Endothelial cell (in vitro differentiated cells): Measurements from ENCODE around the gene SNX14. TPM values are rescaled to one million over a fixed set of nuclear protein-coding genes. Genes with fewer than 3 reads are reported as not detected.

Experiments used
- DNase-seq: peaks from one replicate; pipeline ENCODE4 v3.0.0; 2021; ENCODE audit warnings: low spot score
- H3K27ac Mint-ChIP-seq: one replicate; pipeline ENCODE4 v1.8.0; 2021; ENCODE audit warnings: mixed read lengths, inconsistent platforms; ENCODE audit not compliant: unreplicated experiment
- H3K27me3 Mint-ChIP-seq: one replicate; pipeline ENCODE4 v1.8.0; 2021; ENCODE audit warnings: mild to moderate bottlenecking, moderate library complexity, mixed read lengths, inconsistent platforms; ENCODE audit not compliant: unreplicated experiment
- H3K36me3 Mint-ChIP-seq: one replicate; pipeline ENCODE4 v1.8.0; 2021; ENCODE audit warnings: mild to moderate bottlenecking, low read depth, mixed read lengths, inconsistent platforms; ENCODE audit not compliant: unreplicated experiment
- H3K4me1 Mint-ChIP-seq: one replicate; pipeline ENCODE4 v1.8.0; 2021; ENCODE audit warnings: mild to moderate bottlenecking, mixed read lengths, inconsistent platforms; ENCODE audit not compliant: unreplicated experiment
- H3K4me3 Mint-ChIP-seq: one replicate; pipeline ENCODE4 v1.8.0; 2021; ENCODE audit warnings: mild to moderate bottlenecking, mixed read lengths, inconsistent platforms; ENCODE audit not compliant: unreplicated experiment
- H3K9me3 Mint-ChIP-seq: one replicate; pipeline ENCODE4 v1.8.0; 2021; ENCODE audit warnings: mixed read lengths, inconsistent platforms; ENCODE audit not compliant: unreplicated experiment
- long read RNA-seq: library from polyadenylated mRNA; unstranded; transcript quantifications from one replicate; pipeline ENCODE4 v2.0.0, GENCODE V29; 2020; ENCODE audit not compliant: unreplicated experiment
- total RNA-seq: library from RNA; stranded (reverse); fragmentation: NEBNext Ultra II Directional; extraction: Animal tissue kit (Norgen Biotek cat#: 25700); gene quantifications from one replicate; pipeline ENCODE4 v1.2.1, GENCODE V29; 2021; ENCODE audit not compliant: unreplicated experiment
- TF ChIP-seq, protein P1 (sequence below): fragments of 200-600 bp; sonication (generic); IDR thresholded peaks from one replicate; pipeline ENCODE4 v1.5.0; 2021; ENCODE audit warnings: antibody characterized with exemption; ENCODE audit not compliant: unreplicated experiment

The SNX14 gene, protein sequence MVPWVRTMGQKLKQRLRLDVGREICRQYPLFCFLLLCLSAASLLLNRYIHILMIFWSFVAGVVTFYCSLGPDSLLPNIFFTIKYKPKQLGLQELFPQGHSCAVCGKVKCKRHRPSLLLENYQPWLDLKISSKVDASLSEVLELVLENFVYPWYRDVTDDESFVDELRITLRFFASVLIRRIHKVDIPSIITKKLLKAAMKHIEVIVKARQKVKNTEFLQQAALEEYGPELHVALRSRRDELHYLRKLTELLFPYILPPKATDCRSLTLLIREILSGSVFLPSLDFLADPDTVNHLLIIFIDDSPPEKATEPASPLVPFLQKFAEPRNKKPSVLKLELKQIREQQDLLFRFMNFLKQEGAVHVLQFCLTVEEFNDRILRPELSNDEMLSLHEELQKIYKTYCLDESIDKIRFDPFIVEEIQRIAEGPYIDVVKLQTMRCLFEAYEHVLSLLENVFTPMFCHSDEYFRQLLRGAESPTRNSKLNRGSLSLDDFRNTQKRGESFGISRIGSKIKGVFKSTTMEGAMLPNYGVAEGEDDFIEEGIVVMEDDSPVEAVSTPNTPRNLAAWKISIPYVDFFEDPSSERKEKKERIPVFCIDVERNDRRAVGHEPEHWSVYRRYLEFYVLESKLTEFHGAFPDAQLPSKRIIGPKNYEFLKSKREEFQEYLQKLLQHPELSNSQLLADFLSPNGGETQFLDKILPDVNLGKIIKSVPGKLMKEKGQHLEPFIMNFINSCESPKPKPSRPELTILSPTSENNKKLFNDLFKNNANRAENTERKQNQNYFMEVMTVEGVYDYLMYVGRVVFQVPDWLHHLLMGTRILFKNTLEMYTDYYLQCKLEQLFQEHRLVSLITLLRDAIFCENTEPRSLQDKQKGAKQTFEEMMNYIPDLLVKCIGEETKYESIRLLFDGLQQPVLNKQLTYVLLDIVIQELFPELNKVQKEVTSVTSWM
- total RNA-seq, result 121 TPM
- long read RNA-seq, transcript SNX14-201 (29 exons, 3,486 nt), result major isoform, 15 of 35 reads
- long read RNA-seq, partial matches to known transcripts, result 8 of 35 reads
- long read RNA-seq, other reads (novel, unspliced or antisense), result 9 of 35 reads

DNA sequence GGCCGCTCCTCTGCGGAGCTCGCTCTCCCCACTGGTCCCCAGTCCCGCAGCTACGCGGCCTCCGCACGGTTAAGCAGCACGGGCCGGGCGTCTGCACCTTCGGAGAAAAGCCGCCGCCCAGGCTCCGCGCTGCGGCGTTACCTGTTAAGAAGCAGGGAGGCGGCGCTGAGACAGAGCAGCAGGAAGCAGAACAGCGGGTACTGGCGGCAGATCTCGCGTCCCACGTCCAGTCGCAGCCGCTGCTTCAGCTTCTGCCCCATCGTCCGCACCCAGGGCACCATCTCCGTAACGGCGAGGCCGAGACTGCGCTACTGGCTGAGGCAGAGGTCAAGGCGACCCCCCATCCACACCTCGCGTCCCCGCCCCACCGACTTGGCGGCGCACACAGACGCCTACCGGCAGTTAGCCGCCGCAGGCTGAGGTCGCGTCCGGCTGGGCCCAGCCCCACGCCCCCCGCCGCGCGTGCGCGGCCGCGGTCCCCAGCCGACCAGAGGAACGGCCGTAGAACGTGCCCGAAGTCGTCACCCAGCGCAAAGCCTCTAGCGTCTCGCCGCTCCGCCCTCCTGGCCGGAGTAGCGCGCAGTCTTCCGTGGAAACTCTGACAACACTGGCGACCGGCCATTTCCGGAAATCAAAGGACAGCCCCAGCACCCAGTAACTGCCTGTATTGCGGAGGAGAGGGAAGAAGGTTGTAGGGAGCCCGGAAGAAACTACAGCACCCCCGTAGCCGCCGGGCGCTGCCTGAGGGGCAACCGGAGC is at the start of gene SNX14:
Gene SNX14 (minus strand): TSS at position 421 of the 759 bp plus-strand sequence. CDS start 140 bp downstream, at position 281.
- H3K27me3 Mint-ChIP-seq, result peaks cover 8% of the 10 kb centered on the region
- H3K36me3 Mint-ChIP-seq, result peaks cover 3% of the 10 kb centered on the region
- peak; percentile 89 for DNase-seq

GRCh38 chr6:85642774-85643536 is 49.3 kb upstream of the SNX14 start, which contains the start of gene SYNCRIP:
Gene SYNCRIP (minus strand): TSS chr6:85642886. CDS start chr6:85641439, 1,447 bp downstream.
- TF ChIP-seq, protein P1, sequence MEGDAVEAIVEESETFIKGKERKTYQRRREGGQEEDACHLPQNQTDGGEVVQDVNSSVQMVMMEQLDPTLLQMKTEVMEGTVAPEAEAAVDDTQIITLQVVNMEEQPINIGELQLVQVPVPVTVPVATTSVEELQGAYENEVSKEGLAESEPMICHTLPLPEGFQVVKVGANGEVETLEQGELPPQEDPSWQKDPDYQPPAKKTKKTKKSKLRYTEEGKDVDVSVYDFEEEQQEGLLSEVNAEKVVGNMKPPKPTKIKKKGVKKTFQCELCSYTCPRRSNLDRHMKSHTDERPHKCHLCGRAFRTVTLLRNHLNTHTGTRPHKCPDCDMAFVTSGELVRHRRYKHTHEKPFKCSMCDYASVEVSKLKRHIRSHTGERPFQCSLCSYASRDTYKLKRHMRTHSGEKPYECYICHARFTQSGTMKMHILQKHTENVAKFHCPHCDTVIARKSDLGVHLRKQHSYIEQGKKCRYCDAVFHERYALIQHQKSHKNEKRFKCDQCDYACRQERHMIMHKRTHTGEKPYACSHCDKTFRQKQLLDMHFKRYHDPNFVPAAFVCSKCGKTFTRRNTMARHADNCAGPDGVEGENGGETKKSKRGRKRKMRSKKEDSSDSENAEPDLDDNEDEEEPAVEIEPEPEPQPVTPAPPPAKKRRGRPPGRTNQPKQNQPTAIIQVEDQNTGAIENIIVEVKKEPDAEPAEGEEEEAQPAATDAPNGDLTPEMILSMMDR, result no peak
- peaks cover 31% of the 10 kb centered on the region for H3K4me1 Mint-ChIP-seq
- peaks cover 18% of the 10 kb centered on the region for H3K27me3 Mint-ChIP-seq
- H3K36me3 Mint-ChIP-seq, result peaks cover 35% of the 10 kb centered on the region
- H3K27ac Mint-ChIP-seq, result peak within 1 kb of the TSS; percentile 97
- DNase-seq, result peak; percentile 99
- H3K9me3 Mint-ChIP-seq, result peaks cover 2% of the 10 kb centered on the region
- peak within 1 kb of the TSS; percentile 98 for H3K4me3 Mint-ChIP-seq

More for the DNA sequence above, at the start of gene SNX14:
- Mint-ChIP-seq H3K4me1 (peaks cover 16% of the 10 kb centered on the region), H3K9me3 (no peaks in the 10 kb centered on the region), H3K27ac (peak within 1 kb of the TSS; percentile 96), H3K4me3 (peak within 1 kb of the TSS; percentile 97)
- TF ChIP-seq, protein P1, result no peak

DNA sequence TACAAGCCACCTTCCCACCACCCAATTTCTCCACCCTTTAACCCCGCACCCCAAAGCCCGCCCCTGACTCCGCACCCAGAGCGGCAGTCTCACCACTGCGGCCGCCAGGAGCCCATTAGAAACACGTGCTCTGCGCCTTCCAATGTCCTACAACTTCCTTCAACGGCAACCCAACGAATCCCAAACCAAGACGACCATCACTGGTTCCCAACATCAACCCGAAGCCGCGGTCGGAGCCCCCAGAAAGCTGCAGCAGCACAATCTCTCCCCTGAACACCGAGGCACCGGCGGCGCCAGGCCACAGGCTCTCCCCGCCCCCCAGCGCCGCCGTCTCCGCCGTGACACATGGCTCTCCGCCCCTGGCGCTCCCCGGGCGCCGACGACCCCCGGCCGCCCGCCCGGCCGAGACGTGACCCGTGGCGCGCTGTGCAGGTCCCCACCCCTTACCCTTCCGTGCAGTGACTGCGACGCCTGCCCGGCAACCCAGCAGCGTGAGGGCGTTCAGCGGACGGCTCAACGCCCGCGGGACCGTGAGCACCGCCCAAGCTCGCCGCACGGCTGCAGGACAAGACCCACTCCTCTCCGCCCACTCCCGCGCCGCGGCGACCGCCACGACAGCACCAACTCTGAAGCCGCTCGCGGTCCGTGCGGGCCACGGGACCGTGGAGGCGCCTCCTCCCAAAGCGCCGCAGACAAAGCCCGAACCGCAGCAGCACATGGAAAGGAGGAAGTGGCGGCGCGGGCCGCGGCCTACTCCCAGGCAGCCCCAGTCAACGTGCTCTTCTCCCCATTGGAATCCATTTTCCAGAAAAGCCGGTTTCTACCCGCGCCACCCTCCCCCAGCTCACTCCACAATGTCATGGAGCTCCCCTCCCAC is 48.5 kb upstream of the SNX14 start:
- peaks cover 42% of the 10 kb centered on the region for H3K36me3 Mint-ChIP-seq
- DNase-seq, result peak; percentile 34

More for the DNA sequence above, 48.5 kb upstream of the SNX14 start:
- TF ChIP-seq, protein P1, result no peak
- H3K9me3 Mint-ChIP-seq, result no peaks in the 10 kb centered on the region
- peak overlapping the region; percentile 98 for H3K4me3 Mint-ChIP-seq
- H3K27me3 Mint-ChIP-seq, result peaks cover 18% of the 10 kb centered on the region
- H3K27ac Mint-ChIP-seq, result peak overlapping the region; percentile 97
- peaks cover 31% of the 10 kb centered on the region for H3K4me1 Mint-ChIP-seq
